NB4 (cell line): ENCODE results near the gene TRMT61B.

Experiments used
- CTCF ChIP-seq: IDR thresholded peaks from one replicate; pipeline ENCODE4 v1.5.1; 2012; ENCODE audit warnings: low read depth, low read length
- MYC ChIP-seq: IDR thresholded peaks from 2 replicates; pipeline ENCODE4 v1.6.1; 2011; ENCODE audit warnings: low read depth, low read length
- POLR2A ChIP-seq: IDR thresholded peaks from 2 replicates; pipeline ENCODE4 v1.6.1; 2011; ENCODE audit warnings: mild to moderate bottlenecking; ENCODE audit not compliant: insufficient read length; ENCODE audit errors: extremely low read depth

DNA sequence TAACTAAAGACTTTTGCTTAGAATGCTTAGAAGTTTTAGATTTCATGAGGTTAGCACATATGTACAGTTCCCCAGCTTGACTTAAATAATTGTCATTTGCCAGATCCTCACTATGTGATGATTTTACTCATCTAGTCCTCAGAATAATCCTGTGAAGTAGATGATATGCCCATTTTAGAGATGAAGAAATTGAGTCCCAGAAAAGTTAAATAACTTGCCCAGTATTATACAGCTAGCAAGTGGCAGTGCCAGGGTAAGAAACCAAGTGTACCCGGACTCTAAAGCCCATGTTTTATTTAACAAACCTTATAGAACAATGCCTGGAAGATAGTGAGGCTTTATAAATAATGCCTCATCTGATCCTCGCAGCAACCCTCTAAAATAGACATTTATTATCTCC lies 31.1 kb downstream of the TRMT61B start:
- no peak for TF ChIP-seq POLR2A
- TF ChIP-seq CTCF = no peak
- TF ChIP-seq MYC = no peak
